Measurements from ENCODE around the gene DNAI1. TPM values are rescaled to one million over a fixed set of nuclear protein-coding genes. Genes with fewer than 3 reads are reported as not detected.

DNAI1 gene
- total and polyA plus RNA-seq, 4 experiments from 2014 or later: not detected

DNA sequence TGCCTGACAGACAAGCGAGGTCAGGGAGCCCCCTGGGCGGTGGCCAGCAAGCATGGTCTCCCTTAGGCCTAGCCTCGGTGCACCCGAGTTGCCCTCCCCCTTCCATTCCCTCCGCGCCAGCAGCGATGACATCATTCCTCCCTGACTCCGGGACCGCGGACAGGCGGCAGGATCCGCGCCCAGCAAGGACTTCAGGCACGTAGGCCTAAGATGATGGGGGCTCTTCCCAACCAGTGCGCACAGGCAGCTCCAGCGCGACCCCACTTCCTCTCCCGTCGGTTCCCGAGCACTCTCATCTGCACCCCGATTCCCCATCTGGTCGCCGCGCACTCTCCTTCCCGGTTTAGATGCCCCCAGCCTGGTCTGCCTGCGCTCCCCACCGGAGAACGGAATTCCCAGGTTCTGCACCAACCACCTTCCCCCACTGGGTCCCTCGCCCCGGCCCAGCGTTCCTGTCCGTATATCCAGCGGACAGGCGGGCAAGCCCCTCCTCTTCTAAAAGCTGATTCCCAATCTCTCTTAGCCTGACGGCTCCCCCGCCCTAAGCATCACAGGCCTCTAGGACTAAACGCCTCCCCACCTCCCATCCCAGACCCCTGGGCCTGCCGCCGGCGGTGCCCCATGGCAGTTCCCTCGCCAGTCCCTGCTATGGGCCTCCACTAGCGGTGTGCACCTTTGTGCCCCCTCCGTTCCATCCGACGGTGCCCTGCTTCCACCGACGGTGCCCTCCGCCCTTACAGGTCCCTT is 1.2 kb upstream of the DNAI1 start:
- Histone ChIP-seq H3K27me3 (ENCODE audit: insufficient read depth, low read length) (no peaks in the 10 kb centered on the region), H3K9me3 (ENCODE audit: control insufficient read depth in 1 of 2, low read length in 2 of 2) (no peaks in the 10 kb centered on the region), H3K36me3 (ENCODE audit: insufficient read depth, low read length) (no peaks in the 10 kb centered on the region), H3K27ac (ENCODE audit: low read depth, low read length) (peak overlapping the region; percentile 5), H3K4me1 (ENCODE audit: insufficient read depth, low read length) (peaks cover 19% of the 10 kb centered on the region), H3K4me3 (ENCODE audit: low read length in 2 of 2) (peak overlapping the region in 1 of 2 donors; percentile 61)
- H3K36me3 Mint-ChIP-seq: peaks cover 2 to 4% of the 10 kb centered on the region in 2 donors
- DNase-seq: peak in 3 of 5 donors; percentile 11 to 39 (median 15)
- no peaks in the 10 kb centered on the region for H3K27me3 Mint-ChIP-seq
- H3K9me3 Mint-ChIP-seq: peaks cover 0 to 2% (median 0%) of the 10 kb centered on the region in 8 donors
- ChIA-PET POLR2A (ENCODE audit: partially characterized antibody) (interaction anchor here (1.5 kb wide), 1 partner anchor 180 kb away, joined by 8 read pairs; the partner anchor contains the start of gene SIGMAR1), CTCF (ENCODE audit: partially characterized antibody) (interaction anchor here (0.9 to 1.0 kb wide), 2 partner anchors 9 to 44 kb away, joined by 3 read pairs; no protein-coding TSS in a partner anchor)
- peak overlapping the region; percentile 88 to 95 (median 92) for H3K4me3 Mint-ChIP-seq
- H3K27ac Mint-ChIP-seq: peak overlapping the region; percentile 29 to 89 (median 87)
- intact Hi-C loops (cut with micrococcal nuclease): loop anchor here (1.0 to 5.0 kb wide), 8 partner anchors 66 to 640 kb away; partner anchors contain the start of genes KIF24, MYORG, NUDT2 and RPP25L
- H3K4me1 Mint-ChIP-seq: peaks cover 20 to 30% (median 26%) of the 10 kb centered on the region in 4 donors

DNA sequence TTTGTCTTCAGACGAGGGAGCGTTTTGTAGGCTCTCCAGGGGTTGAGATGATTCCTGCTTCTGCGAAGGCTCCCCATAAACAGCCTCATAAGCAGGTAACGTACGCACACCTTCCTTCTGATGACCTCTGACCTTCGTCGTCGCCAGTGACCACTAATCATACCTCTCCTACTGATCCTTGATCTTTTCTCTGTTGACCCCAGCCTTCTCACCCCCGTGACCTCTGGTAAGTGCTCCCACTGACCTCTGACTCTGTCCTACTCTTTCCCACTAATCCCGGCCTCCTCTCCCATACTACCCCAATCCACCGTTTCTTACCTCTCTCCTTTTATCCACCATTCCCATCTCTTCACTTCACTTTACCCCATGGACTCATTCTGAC is 345 bp downstream of the DNAI1 start:
- H3K9me3 Mint-ChIP-seq: peaks cover 0 to 2% (median 0%) of the 10 kb centered on the region in 8 donors
- peaks cover 19% of the 10 kb centered on the region for H3K4me1 ChIP-seq (ENCODE audit: insufficient read depth, low read length)
- no peaks in the 10 kb centered on the region for H3K9me3 ChIP-seq (ENCODE audit: control insufficient read depth in 1 of 2, low read length in 2 of 2)
- CTCF ChIA-PET (ENCODE audit: partially characterized antibody): interaction anchor here (1.1 kb wide), 1 partner anchor 41 kb away, joined by 3 read pairs; no protein-coding TSS in a partner anchor
- POLR2A ChIA-PET (ENCODE audit: partially characterized antibody): interaction anchor here (0.6 to 1.8 kb wide), 7 partner anchors 10 to 614 kb away, joined by 3 to 8 read pairs (median 3); partner anchors contain the start of genes ENHO, MYORG, SIGMAR1 and VCP
- intact Hi-C loops (cut with micrococcal nuclease): loop anchor here (1.0 to 5.0 kb wide), 8 partner anchors 64 to 642 kb away; partner anchors contain the start of genes KIF24, MYORG, NUDT2 and RPP25L
- peak overlapping the region; percentile 86 to 94 (median 90) for H3K4me3 Mint-ChIP-seq
- peak overlapping the region; percentile 49 to 90 (median 78) for H3K27ac Mint-ChIP-seq
- H3K36me3 ChIP-seq (ENCODE audit: insufficient read depth, low read length): no peaks in the 10 kb centered on the region
- peaks cover 18 to 30% (median 24%) of the 10 kb centered on the region in 4 donors for H3K4me1 Mint-ChIP-seq
- DNase-seq: no peak
- no peaks in the 10 kb centered on the region for H3K27me3 Mint-ChIP-seq
- H3K4me3 ChIP-seq (ENCODE audit: low read length in 2 of 2): peak overlapping the region; percentile 35 to 44
- H3K27me3 ChIP-seq (ENCODE audit: insufficient read depth, low read length): no peaks in the 10 kb centered on the region
- peaks cover 0 to 4% of the 10 kb centered on the region in 2 donors for H3K36me3 Mint-ChIP-seq
- no peak overlapping the region for H3K27ac ChIP-seq (ENCODE audit: low read depth, low read length)

DNA sequence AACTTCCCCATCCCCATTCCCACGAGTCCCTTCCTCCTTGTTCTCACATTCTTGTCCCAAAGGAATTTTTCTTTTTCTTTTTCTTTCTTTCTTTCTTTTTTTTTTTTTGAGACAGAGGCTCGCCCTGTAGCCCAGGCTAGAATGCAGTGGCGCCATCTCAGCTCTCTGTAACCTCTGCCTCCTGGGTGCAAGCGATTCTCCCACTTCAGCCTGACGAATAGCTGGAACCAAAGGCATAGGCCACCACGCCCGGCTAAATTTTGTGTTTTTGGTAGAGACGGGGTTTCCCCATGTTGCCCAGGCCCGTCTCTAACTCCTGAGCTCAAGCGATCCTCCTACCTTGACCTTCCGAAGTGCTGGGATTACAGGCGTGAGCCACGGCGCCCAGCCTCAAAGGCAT is 751 bp downstream of the DNAI1 start:
- DNase-seq: no peak
- ChIA-PET CTCF (ENCODE audit: partially characterized antibody) (interaction anchor here (0.8 kb wide), 1 partner anchor 144 kb away, joined by 3 read pairs; no protein-coding TSS in a partner anchor), POLR2A (ENCODE audit: partially characterized antibody) (interaction anchor here (1.8 kb wide), 1 partner anchor 64 kb away, joined by 8 read pairs; the partner anchor contains the start of gene ENHO)
- no peak overlapping the region for H3K4me3 ChIP-seq (ENCODE audit: low read length in 2 of 2)
- H3K27me3 Mint-ChIP-seq: no peaks in the 10 kb centered on the region
- intact Hi-C loops (cut with micrococcal nuclease): loop anchor here (5.0 kb wide), 2 partner anchors 412 to 642 kb away; partner anchors contain the start of genes UBAP2 and UBE2R2
- peak overlapping the region in 3 of 7 donors; percentile 60 to 78 (median 70) for H3K27ac Mint-ChIP-seq
- H3K9me3 ChIP-seq (ENCODE audit: control insufficient read depth in 1 of 2, low read length in 2 of 2): no peaks in the 10 kb centered on the region
- peaks cover 18 to 30% (median 24%) of the 10 kb centered on the region in 4 donors for H3K4me1 Mint-ChIP-seq
- H3K27me3 ChIP-seq (ENCODE audit: insufficient read depth, low read length): no peaks in the 10 kb centered on the region
- no peak overlapping the region for H3K27ac ChIP-seq (ENCODE audit: low read depth, low read length)
- H3K36me3 ChIP-seq (ENCODE audit: insufficient read depth, low read length): no peaks in the 10 kb centered on the region
- peaks cover 0 to 2% (median 0%) of the 10 kb centered on the region in 8 donors for H3K9me3 Mint-ChIP-seq
- peak overlapping the region in 5 of 8 donors; percentile 86 to 94 (median 91) for H3K4me3 Mint-ChIP-seq
- peaks cover 19% of the 10 kb centered on the region for H3K4me1 ChIP-seq (ENCODE audit: insufficient read depth, low read length)
- H3K36me3 Mint-ChIP-seq: peaks cover 0 to 4% of the 10 kb centered on the region in 2 donors

DNA sequence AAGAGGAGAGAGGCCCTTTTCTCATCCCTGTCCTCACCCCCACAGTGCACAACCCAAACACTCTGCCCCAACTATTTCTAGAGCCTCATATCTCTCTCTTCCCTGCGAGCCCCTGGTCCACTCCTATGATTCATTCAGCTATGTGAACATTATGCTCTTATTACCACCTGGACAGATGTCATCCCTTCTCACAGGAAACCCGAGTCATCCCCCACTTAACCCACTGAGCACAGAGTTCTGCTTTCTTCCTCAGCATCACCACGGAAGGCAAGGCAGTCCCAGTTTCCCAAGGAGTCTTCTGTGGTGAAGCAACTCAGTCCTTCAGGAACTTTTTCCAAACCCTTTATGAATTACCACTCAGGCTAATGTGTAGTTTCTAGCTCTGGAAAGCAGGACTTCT is 1.3 kb downstream of the DNAI1 start:
- intact Hi-C loops (cut with micrococcal nuclease): loop anchor here (5.0 kb wide), 2 partner anchors 413 to 643 kb away; partner anchors contain the start of genes UBAP2 and UBE2R2
- DNase-seq: no peak
- no peak overlapping the region for H3K4me3 ChIP-seq (ENCODE audit: low read length in 2 of 2)
- peaks cover 0 to 2% (median 0%) of the 10 kb centered on the region in 8 donors for H3K9me3 Mint-ChIP-seq
- peak overlapping the region in 1 of 8 donors; percentile 12 for H3K4me3 Mint-ChIP-seq
- H3K36me3 Mint-ChIP-seq: peaks cover 0 to 4% of the 10 kb centered on the region in 2 donors
- H3K27me3 ChIP-seq (ENCODE audit: insufficient read depth, low read length): no peaks in the 10 kb centered on the region
- H3K27ac Mint-ChIP-seq: peak overlapping the region in 1 of 7 donors; percentile 63
- no peak overlapping the region for H3K27ac ChIP-seq (ENCODE audit: low read depth, low read length)
- peaks cover 18 to 30% (median 24%) of the 10 kb centered on the region in 4 donors for H3K4me1 Mint-ChIP-seq
- CTCF ChIA-PET (ENCODE audit: partially characterized antibody): interaction anchor here (0.8 kb wide), 1 partner anchor 144 kb away, joined by 3 read pairs; no protein-coding TSS in a partner anchor
- no peaks in the 10 kb centered on the region for H3K36me3 ChIP-seq (ENCODE audit: insufficient read depth, low read length)
- POLR2A ChIA-PET (ENCODE audit: partially characterized antibody): no interaction called here
- no peaks in the 10 kb centered on the region for H3K27me3 Mint-ChIP-seq
- H3K4me1 ChIP-seq (ENCODE audit: insufficient read depth, low read length): peaks cover 19% of the 10 kb centered on the region
- H3K9me3 ChIP-seq (ENCODE audit: control insufficient read depth in 1 of 2, low read length in 2 of 2): no peaks in the 10 kb centered on the region

DNA sequence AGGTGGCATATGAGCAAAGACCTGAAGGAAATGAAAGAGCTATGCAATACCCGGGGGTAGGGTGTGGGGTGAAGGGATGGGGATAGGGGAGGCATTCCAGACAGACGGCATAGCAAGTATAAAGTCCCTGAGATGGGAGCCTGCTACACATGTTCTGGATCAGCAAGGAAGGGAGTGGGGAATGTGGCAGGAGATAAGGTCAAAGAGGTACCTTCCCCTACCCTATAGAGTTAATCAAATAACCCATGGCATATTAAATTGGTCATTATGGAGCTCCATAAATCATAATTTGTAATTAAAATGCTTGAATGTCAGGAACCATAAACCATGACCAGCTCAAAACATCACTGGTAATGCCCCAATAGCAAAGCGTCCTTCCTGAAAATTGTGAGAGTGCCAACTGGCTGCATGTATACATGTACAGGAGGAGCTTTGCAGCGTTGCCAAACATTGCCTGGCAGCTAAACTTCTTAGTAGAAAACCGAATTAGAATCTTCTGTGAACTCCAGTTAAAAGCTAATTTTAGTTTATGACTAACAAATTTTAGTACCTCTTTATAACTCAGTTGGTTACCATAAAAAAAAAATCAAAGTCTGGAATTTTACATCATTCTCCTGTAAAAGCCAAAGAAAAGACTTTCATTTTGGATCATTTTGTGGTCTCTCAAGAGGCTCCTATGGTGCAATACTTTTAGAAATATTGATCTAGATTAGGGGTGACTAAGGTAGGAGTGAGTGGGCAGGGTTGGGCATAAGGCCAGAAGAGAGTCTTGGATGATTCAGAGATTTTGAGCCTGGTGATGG is 4.7 kb downstream of the DNAI1 start:
- ChIA-PET POLR2A (ENCODE audit: partially characterized antibody) (no interaction called here), CTCF (ENCODE audit: partially characterized antibody) (interaction anchor here (0.8 to 1.2 kb wide), 4 partner anchors 32 to 175 kb away, joined by 3 to 4 read pairs (median 3); partner anchors contain the start of gene SIGMAR1)
- Histone ChIP-seq H3K4me1 (ENCODE audit: insufficient read depth, low read length) (peaks cover 5% of the 10 kb centered on the region), H3K36me3 (ENCODE audit: insufficient read depth, low read length) (no peaks in the 10 kb centered on the region), H3K4me3 (ENCODE audit: low read length in 2 of 2) (no peak overlapping the region), H3K9me3 (ENCODE audit: control insufficient read depth in 1 of 2, low read length in 2 of 2) (no peaks in the 10 kb centered on the region), H3K27ac (ENCODE audit: low read depth, low read length) (no peak overlapping the region), H3K27me3 (ENCODE audit: insufficient read depth, low read length) (no peaks in the 10 kb centered on the region)
- no peak for DNase-seq
- Mint-ChIP-seq H3K27me3 (peaks cover 4 to 9% of the 10 kb centered on the region in 2 donors), H3K27ac (no peak overlapping the region), H3K4me3 (no peak overlapping the region), H3K9me3 (no peaks in the 10 kb centered on the region), H3K36me3 (peaks cover 0 to 2% of the 10 kb centered on the region in 2 donors), H3K4me1 (peaks cover 4 to 10% (median 7%) of the 10 kb centered on the region in 4 donors)
- intact Hi-C loops (cut with micrococcal nuclease): no loop called here

DNA sequence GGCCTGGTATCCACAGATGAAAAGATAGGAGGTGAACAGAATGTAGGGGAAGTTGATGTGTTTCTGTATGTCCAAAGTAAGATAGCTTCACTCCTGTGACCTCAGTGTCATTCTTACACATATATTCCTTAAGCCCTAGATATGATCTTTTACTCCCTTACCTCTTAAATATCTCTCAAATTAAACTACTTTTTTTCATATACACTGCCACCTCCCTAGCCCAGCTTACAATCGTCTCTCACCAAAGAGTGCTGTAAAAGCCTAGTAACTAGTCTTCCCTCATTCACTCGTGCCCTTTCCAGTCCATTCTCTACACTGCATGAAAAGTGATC is 5.3 kb downstream of the DNAI1 start:
- H3K27me3 ChIP-seq (ENCODE audit: insufficient read depth, low read length): no peaks in the 10 kb centered on the region
- no peaks in the 10 kb centered on the region for H3K9me3 Mint-ChIP-seq
- intact Hi-C loops (cut with micrococcal nuclease): no loop called here
- H3K4me3 Mint-ChIP-seq: no peak overlapping the region
- no peak overlapping the region for H3K27ac ChIP-seq (ENCODE audit: low read depth, low read length)
- peaks cover 4 to 10% of the 10 kb centered on the region in 2 donors for H3K27me3 Mint-ChIP-seq
- no peaks in the 10 kb centered on the region for H3K36me3 ChIP-seq (ENCODE audit: insufficient read depth, low read length)
- no peak overlapping the region for H3K27ac Mint-ChIP-seq
- peaks cover 3% of the 10 kb centered on the region for H3K4me1 ChIP-seq (ENCODE audit: insufficient read depth, low read length)
- no peaks in the 10 kb centered on the region for H3K9me3 ChIP-seq (ENCODE audit: control insufficient read depth in 1 of 2, low read length in 2 of 2)
- ChIA-PET CTCF (ENCODE audit: partially characterized antibody) (interaction anchor here (0.8 to 1.5 kb wide), 2 partner anchors 37 to 39 kb away, joined by 3 read pairs; no protein-coding TSS in a partner anchor), POLR2A (ENCODE audit: partially characterized antibody) (no interaction called here)
- no peaks in the 10 kb centered on the region for H3K36me3 Mint-ChIP-seq
- H3K4me3 ChIP-seq (ENCODE audit: low read length in 2 of 2): no peak overlapping the region
- H3K4me1 Mint-ChIP-seq: peaks cover 2 to 4% (median 3%) of the 10 kb centered on the region in 4 donors
- no peak for DNase-seq
